ENCODE data around the gene ZNF664. TPM values are rescaled to one million over a fixed set of nuclear protein-coding genes. Genes with fewer than 3 reads are reported as not detected.

Gene ZNF664
- total RNA-seq, 2 experiments from 2014 or later: 13.4 to 19.0 TPM

GRCh38 chr12:123960856-123961255, 12.2 kb upstream of the ZNF664 start:
- no peak overlapping the region for H3K4me3 Mint-ChIP-seq
- no peak for TF ChIP-seq CTCF (IDR thresholded peaks at IDR 0.05)
- Histone ChIP-seq H3K27me3 (ENCODE audit: control insufficient read depth in 1 of 2, insufficient read depth in 2 of 2, low read length in 2 of 2) (no peaks in the 10 kb centered on the region), H3K4me3 (ENCODE audit: low read length) (no peak overlapping the region), H3K4me1 (ENCODE audit: insufficient read depth, low read length) (no peaks in the 10 kb centered on the region), H3K9me3 (ENCODE audit: control insufficient read depth in 1 of 2, insufficient read depth in 1 of 2, low read length in 2 of 2) (no peaks in the 10 kb centered on the region), H3K27ac (ENCODE audit: low read depth in 1 of 2, low read length in 2 of 2) (no peak overlapping the region), H3K36me3 (ENCODE audit: insufficient read depth, low read length) (no peaks in the 10 kb centered on the region)
- CTCF ChIA-PET: no interaction called here
- H3K27ac Mint-ChIP-seq: no peak overlapping the region
- no peaks in the 10 kb centered on the region for H3K9me3 Mint-ChIP-seq
- no peaks in the 10 kb centered on the region for H3K27me3 Mint-ChIP-seq
- ATAC-seq (ENCODE audit: poor library complexity) (no peak), DNase-seq (no peak)
- intact Hi-C loops (cut with DNase I, micrococcal nuclease): no loop called here
- peaks cover 12% of the 10 kb centered on the region for H3K36me3 Mint-ChIP-seq (ENCODE audit: low read depth)
- no peaks in the 10 kb centered on the region for H3K4me1 Mint-ChIP-seq (ENCODE audit: low read depth)
- POLR2A ChIA-PET: no interaction called here

GRCh38 chr12:123961585-123962345, 11.2 kb upstream of the ZNF664 start:
- no peak overlapping the region for H3K4me3 Mint-ChIP-seq
- no peak overlapping the region for H3K27ac Mint-ChIP-seq

GRCh38 chr12:123962513-123962912, 10.5 kb upstream of the ZNF664 start:
- no peaks in the 10 kb centered on the region for H3K27me3 ChIP-seq (ENCODE audit: control insufficient read depth in 1 of 2, insufficient read depth in 2 of 2, low read length in 2 of 2)
- H3K36me3 ChIP-seq (ENCODE audit: insufficient read depth, low read length): peaks cover 4% of the 10 kb centered on the region
- ChIA-PET POLR2A (interaction anchor here (1.6 kb wide), 1 partner anchor 9 kb away, joined by 5 read pairs; the partner anchor contains the start of gene CCDC92), CTCF (no interaction called here)
- Mint-ChIP-seq H3K27ac (no peak overlapping the region), H3K36me3 (ENCODE audit: low read depth) (peaks cover 5% of the 10 kb centered on the region), H3K27me3 (no peaks in the 10 kb centered on the region), H3K9me3 (no peaks in the 10 kb centered on the region), H3K4me3 (no peak overlapping the region), H3K4me1 (ENCODE audit: low read depth) (no peaks in the 10 kb centered on the region)
- intact Hi-C loops (cut with DNase I, micrococcal nuclease): no loop called here
- no peak for DNase-seq
- no peak for ATAC-seq (ENCODE audit: poor library complexity)
- no peaks in the 10 kb centered on the region for H3K4me1 ChIP-seq (ENCODE audit: insufficient read depth, low read length)
- no peak for TF ChIP-seq CTCF (IDR thresholded peaks at IDR 0.05)
- no peak overlapping the region for H3K27ac ChIP-seq (ENCODE audit: low read depth in 1 of 2, low read length in 2 of 2)
- H3K4me3 ChIP-seq (ENCODE audit: low read length): no peak overlapping the region
- no peaks in the 10 kb centered on the region for H3K9me3 ChIP-seq (ENCODE audit: control insufficient read depth in 1 of 2, insufficient read depth in 1 of 2, low read length in 2 of 2)

More at GRCh38 chr12:123961585-123962345, 11.2 kb upstream of the ZNF664 start:
- Mint-ChIP-seq H3K4me1 (ENCODE audit: low read depth) (no peaks in the 10 kb centered on the region), H3K36me3 (ENCODE audit: low read depth) (peaks cover 7% of the 10 kb centered on the region), H3K27me3 (no peaks in the 10 kb centered on the region), H3K9me3 (no peaks in the 10 kb centered on the region)
- TF ChIP-seq CTCF (IDR thresholded peaks at IDR 0.05): no peak
- ATAC-seq (ENCODE audit: poor library complexity) (no peak), DNase-seq (no peak)
- Histone ChIP-seq H3K4me3 (ENCODE audit: low read length) (no peak overlapping the region), H3K36me3 (ENCODE audit: insufficient read depth, low read length) (peaks cover 4% of the 10 kb centered on the region), H3K9me3 (ENCODE audit: control insufficient read depth in 1 of 2, insufficient read depth in 1 of 2, low read length in 2 of 2) (no peaks in the 10 kb centered on the region), H3K4me1 (ENCODE audit: insufficient read depth, low read length) (no peaks in the 10 kb centered on the region), H3K27ac (ENCODE audit: low read depth in 1 of 2, low read length in 2 of 2) (no peak overlapping the region), H3K27me3 (ENCODE audit: control insufficient read depth in 1 of 2, insufficient read depth in 2 of 2, low read length in 2 of 2) (no peaks in the 10 kb centered on the region)
- intact Hi-C loops (cut with DNase I, micrococcal nuclease): no loop called here
- ChIA-PET CTCF (no interaction called here), POLR2A (interaction anchor here (1.6 kb wide), 1 partner anchor 10 kb away, joined by 5 read pairs; the partner anchor contains the start of gene CCDC92)

All from CD4-positive, alpha-beta T cell (primary cell).